Esophagus muscularis mucosa (tissue), 3 donors: Measurements from ENCODE around the gene CTAG1B.
"Not testable (repeated sequence)": the region's sequence is repeated elsewhere in the genome, so short reads cannot be mapped to it uniquely, and the experiment has no call there.

Experiments
- POLR2A ChIP-seq: fragments of 450-650 bp; IDR thresholded peaks from one replicate; pipeline ENCODE4 v1.6.1; 2017; ENCODE audit warnings: antibody characterized with exemption, moderate library complexity, mild to moderate bottlenecking, low read depth
- POLR2AphosphoS5 ChIP-seq, 2 donors: sonication (generic); formaldehyde crosslinking; IDR thresholded peaks; one replicate each; pipeline ENCODE4 v1.6.1; 2017; ENCODE audit warnings: antibody characterized with exemption in 2 of 2
- TF ChIP-seq, protein P1 (sequence below), 3 experiments: fragments of 200-600 bp in 2 of 3; fragments of 450-650 bp in 1 of 3; sonication (generic) in 2 of 3; IDR thresholded peaks; one replicate each; pipeline ENCODE4 v1.5.1; 2017 to 2019; ENCODE audit warnings: antibody characterized with exemption in 3 of 3, mild to moderate bottlenecking in 2 of 3, moderate library complexity in 1 of 3

DNA sequence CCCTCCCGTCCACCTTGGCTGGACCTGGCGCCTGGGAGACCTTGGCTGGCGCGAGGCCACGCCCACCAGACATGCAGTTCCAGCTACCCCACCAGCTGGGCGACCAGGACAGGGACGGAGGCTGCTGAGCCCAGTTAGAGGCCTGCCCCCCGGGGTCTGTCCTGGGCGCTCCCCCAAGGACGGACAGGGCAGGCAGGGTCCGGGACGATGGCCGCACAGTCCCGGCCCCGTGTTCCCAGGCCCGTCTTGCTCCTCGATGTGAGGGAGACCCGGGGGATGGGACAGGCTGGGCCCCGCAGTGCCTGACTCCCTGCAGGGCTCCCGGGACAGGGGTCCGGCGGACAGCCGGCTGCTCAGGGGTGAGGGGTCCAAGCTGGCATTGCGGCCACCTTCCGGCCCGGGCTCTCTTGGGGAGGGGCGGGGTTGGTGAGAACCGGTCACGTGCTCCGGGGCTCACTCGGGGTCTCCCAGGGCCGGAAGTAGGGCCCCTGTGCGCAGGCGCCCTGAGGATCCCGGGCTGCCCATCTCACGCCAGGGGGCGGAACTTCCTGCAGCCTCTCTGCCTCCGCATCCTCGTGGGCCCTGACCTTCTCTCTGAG is 34.4 kb downstream of the CTAG1B start, which contains the start of gene CTAG1A:
- not testable (repeated sequence) for TF ChIP-seq POLR2AphosphoS5 (IDR thresholded peaks at IDR 0.05); POLR2A
- TF ChIP-seq, protein P1, sequence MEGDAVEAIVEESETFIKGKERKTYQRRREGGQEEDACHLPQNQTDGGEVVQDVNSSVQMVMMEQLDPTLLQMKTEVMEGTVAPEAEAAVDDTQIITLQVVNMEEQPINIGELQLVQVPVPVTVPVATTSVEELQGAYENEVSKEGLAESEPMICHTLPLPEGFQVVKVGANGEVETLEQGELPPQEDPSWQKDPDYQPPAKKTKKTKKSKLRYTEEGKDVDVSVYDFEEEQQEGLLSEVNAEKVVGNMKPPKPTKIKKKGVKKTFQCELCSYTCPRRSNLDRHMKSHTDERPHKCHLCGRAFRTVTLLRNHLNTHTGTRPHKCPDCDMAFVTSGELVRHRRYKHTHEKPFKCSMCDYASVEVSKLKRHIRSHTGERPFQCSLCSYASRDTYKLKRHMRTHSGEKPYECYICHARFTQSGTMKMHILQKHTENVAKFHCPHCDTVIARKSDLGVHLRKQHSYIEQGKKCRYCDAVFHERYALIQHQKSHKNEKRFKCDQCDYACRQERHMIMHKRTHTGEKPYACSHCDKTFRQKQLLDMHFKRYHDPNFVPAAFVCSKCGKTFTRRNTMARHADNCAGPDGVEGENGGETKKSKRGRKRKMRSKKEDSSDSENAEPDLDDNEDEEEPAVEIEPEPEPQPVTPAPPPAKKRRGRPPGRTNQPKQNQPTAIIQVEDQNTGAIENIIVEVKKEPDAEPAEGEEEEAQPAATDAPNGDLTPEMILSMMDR (IDR thresholded peaks at IDR 0.05) = not testable (repeated sequence)
